OCI-LY1 (cell line): ENCODE results near the gene TMEM178B.

ENCODE experiments used
- CTCF ChIP-seq: fragments of 200-600 bp; sonication (generic), shearing (Covaris generic); IDR thresholded peaks from 2 replicates; pipeline ENCODE4 v1.5.1; 2017; ENCODE audit warnings: mild to moderate bottlenecking, antibody characterized with exemption, low read length, moderate library complexity, mixed read lengths
- EZH2 ChIP-seq: fragments of 200-600 bp; sonication (generic), shearing (Covaris generic); IDR thresholded peaks from 2 replicates; pipeline ENCODE4 v1.8.0; 2017; ENCODE audit warnings: borderline replicate concordance, mixed run types, mild to moderate bottlenecking, antibody characterized with exemption, low read length, moderate library complexity, mixed read lengths

GRCh38 chr7:141160246-141160860 is 86.5 kb downstream of the TMEM178B start:
- TF ChIP-seq CTCF (no peak), EZH2 (no peak)
